ENCODE measurements around the gene CYP19A1.

DNA sequence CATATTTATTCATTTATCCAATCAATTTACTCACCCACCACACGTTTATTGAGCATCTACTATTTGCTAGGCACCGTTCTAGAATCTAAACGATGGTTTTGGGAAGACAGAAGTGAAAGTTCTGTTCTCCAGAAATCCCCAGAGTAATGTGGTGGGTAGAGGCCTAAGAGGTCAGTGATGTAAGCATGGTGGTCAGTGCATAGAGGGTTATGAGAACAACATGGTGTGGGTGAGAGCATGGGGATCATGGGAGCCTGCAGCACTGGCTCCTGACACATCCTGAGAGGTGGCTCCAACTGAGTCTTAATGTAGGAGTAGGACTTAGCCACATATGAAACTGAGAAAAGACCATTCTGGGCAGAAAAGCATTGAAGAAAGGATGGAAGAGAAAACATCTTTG is 158.4 kb downstream of the CYP19A1 start:
- TF ChIP-seq, protein P1, sequence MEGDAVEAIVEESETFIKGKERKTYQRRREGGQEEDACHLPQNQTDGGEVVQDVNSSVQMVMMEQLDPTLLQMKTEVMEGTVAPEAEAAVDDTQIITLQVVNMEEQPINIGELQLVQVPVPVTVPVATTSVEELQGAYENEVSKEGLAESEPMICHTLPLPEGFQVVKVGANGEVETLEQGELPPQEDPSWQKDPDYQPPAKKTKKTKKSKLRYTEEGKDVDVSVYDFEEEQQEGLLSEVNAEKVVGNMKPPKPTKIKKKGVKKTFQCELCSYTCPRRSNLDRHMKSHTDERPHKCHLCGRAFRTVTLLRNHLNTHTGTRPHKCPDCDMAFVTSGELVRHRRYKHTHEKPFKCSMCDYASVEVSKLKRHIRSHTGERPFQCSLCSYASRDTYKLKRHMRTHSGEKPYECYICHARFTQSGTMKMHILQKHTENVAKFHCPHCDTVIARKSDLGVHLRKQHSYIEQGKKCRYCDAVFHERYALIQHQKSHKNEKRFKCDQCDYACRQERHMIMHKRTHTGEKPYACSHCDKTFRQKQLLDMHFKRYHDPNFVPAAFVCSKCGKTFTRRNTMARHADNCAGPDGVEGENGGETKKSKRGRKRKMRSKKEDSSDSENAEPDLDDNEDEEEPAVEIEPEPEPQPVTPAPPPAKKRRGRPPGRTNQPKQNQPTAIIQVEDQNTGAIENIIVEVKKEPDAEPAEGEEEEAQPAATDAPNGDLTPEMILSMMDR (IDR thresholded peaks at IDR 0.05): no peak
- no peak for TF ChIP-seq POLR2A (IDR thresholded peaks at IDR 0.05)

Measured in esophagus squamous epithelium (tissue), 4 donors.